Posterior cingulate gyrus (tissue), 11 donors: Measurements from ENCODE around the gene MROH2A.

Source experiments
- DNase-seq, 10 donors: peaks; one replicate each; pipeline versions ENCODE4 v3.0.0 to v3.0.0-alpha.2; 2020 to 2021; ENCODE audit warnings: mixed read lengths in 3 of 10
- intact Hi-C: fragments of 100-400 bp; cut with DNase I; formaldehyde crosslinking; loops from one replicate; pipeline ENCODE4 v1.15.1; 2023

Gene MROH2A

DNA sequence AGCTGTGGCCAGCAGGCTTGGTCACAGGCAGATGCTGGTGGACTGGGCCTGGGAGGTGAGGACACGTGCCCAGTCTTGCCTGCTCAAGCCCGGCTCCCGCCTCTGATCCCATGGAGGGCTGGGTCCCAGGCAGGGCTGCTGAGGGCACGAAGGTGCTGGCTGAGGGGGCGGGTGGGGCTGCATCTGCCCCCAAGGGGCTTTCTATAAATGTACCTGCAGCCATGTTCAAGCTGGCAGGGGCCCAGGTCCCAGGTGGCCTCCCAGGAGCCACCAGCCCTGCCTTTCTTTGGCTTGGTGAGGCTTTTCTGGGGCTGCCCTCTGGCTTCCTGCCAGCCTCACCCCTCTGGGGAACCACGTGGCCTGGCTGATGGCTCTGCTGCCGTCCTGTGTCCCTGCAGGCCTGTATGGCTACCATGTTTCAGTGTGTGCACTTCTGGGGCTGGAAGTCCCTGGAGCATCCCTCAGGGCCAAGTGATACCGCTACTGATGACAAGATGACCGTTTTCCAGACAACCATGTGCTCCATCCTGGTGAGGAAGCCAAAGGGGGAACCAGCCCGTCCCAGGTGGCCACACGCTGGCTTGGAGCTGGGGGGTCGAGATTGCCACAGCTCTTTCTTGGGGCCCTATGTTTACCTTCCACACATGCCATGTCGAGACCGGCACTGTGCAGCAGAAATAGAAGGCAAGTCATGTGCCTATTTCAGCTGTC lies 53.0 kb downstream of the MROH2A start:
- intact Hi-C loops, result no loop called here
- peak in 3 of 10 donors; percentile 11 to 77 (median 69) for DNase-seq

DNA sequence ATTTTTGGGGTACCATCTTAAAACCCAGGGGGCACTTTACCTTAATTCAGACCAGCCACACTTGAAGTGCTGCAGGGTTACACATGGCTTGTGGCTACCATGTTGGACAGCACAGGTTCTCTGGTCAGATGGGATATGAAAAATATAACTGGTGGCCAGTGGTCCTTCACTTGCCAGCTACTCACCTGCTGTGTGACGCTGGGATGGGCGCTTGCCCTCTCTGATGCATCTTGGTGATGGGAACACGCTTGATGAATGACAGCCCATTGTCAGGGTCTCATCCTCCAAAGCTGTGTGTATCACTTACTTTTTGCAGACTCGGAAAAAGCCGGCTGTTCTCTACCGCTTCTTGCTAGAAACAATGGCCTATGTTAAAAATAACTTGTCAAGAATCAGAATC lies 53.7 kb downstream of the MROH2A start:
- DNase-seq, result peak in 2 of 10 donors; percentile 46 to 59
- intact Hi-C loops, result no loop called here

DNA sequence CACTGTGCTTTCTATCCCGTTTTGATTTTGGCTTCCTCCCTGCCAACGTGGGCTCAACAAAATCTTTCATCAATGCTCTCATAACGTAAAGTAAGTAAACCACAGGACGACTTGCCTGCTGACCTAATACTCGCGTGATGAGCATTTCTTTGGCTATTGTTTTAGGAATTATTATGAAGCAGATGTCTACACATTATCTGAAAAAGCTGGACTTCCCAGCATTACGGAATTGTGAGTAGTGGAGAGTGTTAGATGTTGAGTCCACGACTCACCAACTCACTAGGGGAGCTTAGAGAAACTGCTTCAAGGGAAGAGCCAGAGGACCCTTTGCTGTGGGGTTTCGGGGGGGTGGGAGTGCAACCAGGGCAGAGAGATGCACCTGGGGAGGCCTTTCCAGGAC lies 54.3 kb downstream of the MROH2A start:
- intact Hi-C loops, result no loop called here
- peak in 1 of 10 donors; percentile 1 for DNase-seq

DNA sequence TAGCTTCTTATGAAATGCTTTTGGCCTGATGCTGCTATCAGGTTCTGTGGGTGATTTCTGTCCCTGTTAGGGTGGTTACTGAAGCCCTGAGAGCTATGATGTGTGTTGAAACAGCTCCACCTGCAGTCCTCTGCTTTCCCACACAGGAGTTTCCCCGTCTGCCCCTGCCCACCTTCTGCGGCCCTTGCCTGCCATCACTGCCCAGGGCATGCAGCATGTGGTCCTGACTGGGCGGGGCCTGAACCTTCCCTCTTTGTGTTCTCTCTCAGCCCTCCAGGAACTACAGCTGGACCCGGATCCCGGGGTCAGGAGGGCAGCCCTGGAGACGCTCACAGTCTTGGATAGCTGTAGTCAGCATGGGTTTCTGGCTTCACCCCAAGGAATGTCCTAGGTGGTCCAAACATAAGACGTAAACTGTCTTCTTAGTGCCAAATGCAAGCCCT lies 54.8 kb downstream of the MROH2A start:
- peak in 3 of 10 donors; percentile 11 to 77 (median 58) for DNase-seq
- intact Hi-C loops, result no loop called here

DNA sequence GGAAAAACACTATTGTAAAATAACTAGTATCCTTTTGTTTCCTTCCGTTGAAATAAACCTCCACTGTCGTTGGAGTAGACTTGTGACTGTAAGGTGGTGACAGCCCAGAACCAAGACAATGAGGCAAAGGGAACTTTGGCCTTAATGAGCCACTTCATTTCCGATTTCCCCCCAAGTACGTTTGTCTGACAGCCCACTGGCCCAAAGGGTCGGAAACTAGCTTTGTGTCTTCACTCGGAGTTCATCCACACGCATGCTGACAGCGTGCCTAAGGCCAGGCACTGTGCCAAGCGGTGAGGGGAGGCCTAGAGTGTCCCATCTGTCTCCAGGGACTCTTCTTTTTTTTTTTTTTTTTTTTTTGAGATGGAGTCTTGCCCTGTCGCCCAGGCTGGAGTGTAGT lies 55.2 kb downstream of the MROH2A start:
- peak in 3 of 10 donors; percentile 4 to 59 (median 24) for DNase-seq
- intact Hi-C loops, result no loop called here

DNA sequence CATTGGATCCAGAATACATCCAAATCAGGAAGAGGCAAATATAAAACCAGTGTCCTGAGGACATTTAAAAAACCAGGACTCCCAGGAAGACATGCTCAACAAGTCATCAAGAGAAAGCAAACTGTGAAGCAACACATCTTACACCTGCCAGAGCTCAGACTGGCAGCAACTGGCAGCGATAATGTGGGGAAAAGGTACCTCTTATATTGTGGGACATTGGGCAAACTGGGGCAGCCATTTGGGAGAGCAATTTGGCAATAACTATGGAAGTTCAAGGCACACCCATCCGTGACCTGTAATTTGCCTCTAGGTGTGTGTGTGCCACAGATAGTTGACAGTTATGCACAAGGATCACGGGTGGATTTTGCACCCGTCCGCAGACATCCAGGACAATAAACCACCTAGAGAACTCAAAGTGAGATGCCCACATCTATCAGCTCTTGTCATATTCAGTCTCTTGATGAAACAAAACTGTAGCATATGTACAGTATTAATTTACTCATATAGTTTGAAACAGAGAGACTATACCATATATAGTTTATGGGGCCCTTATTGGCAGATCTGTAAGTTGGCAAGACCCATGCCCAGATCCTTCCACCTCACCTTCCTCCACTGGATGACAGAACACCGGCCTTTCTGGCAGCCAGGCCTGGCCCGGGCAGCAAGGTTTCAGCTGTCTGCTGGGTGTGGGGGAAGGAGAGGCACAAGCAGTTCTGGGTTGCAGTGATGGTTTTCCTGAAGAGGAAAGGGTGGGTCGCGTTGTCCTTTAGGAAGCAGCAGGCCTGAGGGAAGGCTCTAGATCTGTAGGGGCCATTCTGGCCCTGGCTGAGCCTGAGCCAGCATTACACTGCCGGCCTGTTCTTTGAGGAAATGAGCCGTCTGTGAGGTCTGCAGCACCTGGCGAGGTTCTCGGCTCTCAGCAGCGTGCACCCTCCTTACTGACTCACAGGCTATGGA lies 57.4 kb downstream of the MROH2A start:
- peak in 2 of 10 donors; percentile 3 to 43 for DNase-seq
- intact Hi-C loops, result no loop called here

DNA sequence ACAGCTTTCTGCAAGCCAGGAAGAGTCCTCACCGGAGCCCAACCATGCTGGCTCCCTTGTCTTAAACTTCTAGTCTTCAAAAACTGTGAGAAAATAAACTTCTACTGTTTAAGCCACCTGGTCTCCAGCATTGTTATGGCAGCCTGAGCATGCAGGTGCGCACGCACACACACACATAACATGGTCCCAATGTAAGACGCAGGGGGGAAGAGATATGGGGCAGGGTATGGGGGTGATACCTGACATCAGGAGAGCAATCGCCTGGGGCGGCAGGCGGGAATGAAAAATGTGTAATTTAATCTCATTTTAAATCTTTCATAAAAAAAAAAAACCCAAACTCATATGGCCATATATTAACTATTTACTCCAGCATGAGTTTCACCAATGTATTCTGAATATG lies 58.2 kb downstream of the MROH2A start:
- intact Hi-C loops, result no loop called here
- DNase-seq, result peak in 1 of 10 donors; percentile 36

DNA sequence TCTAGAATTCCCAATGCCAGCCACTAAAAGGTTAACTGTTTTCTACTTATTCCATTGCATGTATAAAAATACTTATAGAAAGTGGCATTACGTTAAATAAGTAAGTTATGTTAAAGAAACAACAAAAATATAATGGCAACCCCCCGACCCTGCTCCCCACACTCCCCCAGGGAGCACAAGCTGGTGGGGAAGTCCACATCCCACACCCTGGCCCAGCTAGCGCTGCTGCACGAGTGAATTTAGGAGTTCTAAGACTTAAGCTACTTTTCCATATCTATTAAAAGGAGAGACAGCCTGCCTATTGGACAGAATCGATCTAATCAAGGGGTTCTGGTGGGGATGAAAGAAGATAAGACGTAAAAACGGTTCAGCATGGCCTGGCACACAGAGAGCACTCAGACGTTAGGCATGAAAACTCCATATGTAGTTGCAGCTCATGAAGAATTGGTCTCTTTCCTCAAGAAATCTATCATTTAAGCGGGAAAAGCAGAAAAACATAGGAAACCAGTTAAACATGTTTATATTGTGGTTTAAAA lies 59.6 kb downstream of the MROH2A start:
- DNase-seq, result peak in 2 of 10 donors; percentile 18 to 60
- intact Hi-C loops, result no loop called here

DNA sequence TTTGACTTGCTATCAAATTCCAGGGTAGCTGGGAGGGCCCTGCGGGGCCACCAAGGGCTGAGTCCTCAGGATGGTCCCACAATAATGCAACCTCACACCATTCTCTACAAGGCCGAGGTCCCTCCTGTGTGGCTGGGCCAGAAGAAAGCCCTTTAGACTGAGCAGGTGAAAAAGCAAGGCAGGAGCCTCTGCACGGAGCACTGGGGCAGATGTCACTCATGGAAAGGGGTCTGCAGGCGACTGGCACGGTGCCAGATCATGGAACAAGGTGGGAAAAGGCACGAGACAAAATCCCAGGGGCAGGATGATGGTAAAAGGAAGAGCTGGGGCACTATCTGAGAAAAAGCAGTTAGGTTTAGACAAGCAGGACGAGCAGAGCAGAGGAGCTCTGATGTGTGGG lies 60.1 kb downstream of the MROH2A start:
- peak in 1 of 10 donors; percentile 43 for DNase-seq
- intact Hi-C loops, result no loop called here

DNA sequence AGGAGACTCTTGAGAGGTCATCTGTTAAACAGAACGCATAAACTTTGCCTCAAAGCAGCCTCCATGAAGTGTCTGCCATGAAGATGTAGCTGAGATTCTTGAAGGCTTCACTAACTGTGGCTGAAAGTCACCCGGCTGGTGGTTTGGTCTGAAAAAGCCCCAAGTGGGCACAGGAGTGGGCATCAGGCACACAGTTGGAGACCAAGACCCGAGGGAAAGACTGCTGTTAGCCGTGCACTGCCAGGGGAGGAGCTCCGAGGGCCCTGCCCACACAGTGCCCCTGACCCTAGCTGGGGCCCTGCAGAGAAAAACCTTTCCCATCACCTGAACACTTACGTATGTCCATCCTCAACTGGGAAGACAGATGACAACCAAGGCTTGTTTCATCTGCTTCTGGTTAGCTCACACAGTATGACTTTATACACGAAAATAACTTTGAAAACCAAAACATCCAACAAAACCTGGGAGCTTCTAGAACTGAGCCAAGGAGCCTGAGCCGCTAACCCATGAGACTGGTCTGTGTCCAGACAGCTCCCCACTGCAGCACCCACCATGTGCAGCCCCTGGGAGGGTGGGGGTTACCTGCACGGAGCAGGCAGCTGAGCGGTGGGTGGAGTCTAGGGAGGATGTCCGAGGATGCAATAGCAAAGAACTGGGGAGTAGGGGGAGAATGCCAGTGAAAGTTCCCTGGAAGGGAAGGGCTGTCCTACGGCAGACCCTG lies 60.8 kb downstream of the MROH2A start:
- intact Hi-C loops, result no loop called here
- peak in 1 of 10 donors; percentile 46 for DNase-seq

DNA sequence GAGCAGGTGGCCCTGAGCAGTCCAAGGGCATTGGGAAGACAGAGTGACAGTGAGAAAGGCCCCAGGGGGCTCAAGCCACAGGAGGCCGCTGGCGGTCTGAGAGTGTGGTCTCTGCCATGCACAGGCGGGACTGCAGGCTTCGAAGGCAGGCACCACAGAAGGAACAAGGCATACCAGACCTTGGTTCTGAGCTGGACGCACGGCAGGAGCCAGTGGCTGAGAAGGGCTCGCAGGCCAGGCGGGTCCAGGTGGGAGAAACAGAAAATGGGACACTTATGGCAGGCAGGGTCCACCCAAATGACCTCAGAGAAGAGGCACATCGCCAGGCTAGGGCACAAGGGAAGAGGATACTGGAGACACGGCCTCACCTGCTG lies 61.3 kb downstream of the MROH2A start:
- intact Hi-C loops, result no loop called here
- peak in 1 of 10 donors; percentile 66 for DNase-seq

DNA sequence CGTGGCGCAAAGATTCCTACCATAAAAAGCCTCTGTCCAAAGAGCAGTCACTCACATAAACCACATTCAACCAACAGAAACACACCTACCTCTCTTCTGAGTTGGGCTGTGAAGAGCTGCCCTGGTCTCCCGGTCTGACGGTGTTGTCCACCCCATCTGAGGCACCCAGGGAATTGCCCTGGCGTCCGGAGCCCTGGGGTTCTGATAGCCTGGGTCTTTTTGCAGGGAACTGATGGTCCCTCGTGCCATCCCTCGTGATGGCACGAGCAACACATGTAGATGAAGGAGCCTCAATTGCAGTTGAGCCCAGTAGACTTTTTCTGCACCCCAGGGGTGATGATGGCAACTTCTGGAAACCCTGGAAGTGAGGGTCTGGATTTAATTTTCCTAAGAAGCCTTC lies 62.4 kb downstream of the MROH2A start:
- intact Hi-C loops, result no loop called here
- DNase-seq, result no peak

DNA sequence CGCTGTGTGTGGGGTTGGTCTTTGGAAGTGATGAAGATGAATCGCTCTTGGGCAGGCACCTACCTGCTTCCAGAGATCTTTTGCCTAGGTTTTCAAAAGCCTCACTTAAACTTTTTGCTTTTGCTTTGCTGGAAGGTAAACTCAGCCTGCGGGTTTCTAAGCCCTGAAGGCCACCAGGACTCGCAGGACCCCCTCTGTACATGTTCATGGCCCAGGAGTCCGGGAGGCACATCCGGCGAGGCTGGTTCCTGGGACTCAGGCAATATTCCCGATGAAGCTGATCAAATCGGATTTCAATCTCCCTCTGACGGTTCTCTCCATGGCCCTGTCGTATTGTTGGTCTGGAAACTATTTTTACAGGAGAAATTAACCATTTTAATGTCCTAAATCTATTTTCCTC lies 63.1 kb downstream of the MROH2A start:
- intact Hi-C loops, result no loop called here
- no peak for DNase-seq

DNA sequence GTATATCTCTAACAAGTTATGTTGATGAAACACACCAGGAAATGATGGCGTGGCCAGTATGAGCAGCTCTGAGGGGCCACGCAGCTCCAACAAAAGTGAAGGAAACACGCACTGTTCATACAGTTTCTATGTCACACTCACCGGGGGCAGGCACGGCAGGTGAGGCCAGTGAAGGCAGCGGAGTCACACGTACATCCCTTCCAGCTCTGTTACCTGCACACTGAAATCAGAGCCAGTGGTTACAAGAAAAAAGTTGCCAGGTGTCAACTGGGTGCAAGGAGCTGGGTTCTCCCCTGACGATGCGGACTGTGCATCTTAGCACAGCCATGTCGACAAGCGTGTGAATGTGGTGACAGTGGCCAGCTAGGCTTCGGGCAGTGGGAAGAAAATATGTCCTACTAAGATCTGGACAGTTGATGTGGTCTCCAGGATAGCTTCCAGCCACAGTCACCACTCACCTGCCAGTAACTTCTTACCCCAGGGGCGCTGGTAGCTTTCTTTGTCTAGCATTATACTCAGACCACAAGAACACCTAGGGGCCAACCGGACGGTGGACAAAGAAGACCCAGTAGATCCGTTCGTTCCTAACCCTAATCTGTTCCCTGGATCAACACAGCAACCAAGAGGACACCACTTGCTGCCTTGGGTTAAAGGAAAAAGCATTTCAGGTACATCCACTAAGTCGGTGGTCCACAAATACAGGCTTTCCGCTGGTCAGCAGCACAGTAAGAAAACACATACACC lies 66.1 kb downstream of the MROH2A start:
- DNase-seq, result no peak

DNA sequence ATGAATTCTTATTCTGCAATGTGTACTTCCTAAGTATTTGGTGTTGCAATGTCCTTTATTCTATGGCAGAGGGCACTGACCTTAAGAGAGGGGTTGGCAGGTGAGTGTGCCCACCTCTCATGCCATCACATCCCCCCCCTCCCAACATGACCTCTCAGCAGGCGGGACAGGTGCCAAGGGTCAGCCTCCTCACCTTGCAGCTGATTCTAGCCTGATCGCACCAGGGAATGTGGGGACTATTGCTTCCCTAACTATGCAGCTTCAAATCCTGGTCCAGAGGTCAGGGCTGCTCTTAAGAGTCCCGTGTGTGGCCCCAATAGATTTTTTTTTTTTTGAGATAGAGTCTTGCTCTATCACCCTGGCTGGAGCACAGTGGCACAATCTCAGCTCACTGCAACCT lies 66.7 kb downstream of the MROH2A start:
- intact Hi-C loops, result no loop called here
- DNase-seq, result no peak

More for the DNA sequence above, 66.1 kb downstream of the MROH2A start:
- intact Hi-C loops, result no loop called here

DNA sequence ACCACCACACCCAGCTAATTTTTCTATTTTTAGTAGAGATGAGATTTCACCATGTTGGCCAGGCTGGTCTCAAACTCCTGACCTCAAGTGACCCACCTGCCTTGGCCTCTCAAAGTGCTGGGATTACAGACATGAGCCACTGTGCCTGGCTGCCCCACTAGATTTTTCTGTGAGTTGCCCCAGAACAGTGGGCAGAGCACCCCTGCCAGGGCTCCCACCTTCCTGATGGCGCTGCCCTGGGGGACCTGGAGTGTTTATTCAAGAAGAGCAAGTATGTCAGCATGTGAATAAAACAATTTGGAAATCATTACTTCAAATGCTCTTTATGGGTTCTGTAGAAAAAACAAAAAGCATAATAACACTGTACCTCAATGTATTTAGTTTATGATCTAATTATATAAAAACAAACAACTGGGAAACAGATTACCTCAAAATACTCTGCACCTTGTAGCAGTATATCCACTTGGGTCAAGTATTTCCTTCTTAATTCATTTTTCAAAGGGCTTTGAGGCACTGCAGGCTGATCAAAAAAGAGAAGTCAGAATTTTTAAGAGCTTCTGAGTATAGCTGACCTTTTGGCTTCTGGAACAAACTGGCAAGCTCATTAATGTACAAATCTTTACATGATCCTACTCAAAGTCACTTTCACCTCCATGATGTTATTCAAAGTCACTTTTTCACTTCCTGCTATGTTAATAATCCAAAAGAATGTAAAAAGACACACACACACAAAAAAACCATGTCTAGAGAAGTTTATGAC lies 67.4 kb downstream of the MROH2A start:
- intact Hi-C loops, result no loop called here
- DNase-seq, result no peak

DNA sequence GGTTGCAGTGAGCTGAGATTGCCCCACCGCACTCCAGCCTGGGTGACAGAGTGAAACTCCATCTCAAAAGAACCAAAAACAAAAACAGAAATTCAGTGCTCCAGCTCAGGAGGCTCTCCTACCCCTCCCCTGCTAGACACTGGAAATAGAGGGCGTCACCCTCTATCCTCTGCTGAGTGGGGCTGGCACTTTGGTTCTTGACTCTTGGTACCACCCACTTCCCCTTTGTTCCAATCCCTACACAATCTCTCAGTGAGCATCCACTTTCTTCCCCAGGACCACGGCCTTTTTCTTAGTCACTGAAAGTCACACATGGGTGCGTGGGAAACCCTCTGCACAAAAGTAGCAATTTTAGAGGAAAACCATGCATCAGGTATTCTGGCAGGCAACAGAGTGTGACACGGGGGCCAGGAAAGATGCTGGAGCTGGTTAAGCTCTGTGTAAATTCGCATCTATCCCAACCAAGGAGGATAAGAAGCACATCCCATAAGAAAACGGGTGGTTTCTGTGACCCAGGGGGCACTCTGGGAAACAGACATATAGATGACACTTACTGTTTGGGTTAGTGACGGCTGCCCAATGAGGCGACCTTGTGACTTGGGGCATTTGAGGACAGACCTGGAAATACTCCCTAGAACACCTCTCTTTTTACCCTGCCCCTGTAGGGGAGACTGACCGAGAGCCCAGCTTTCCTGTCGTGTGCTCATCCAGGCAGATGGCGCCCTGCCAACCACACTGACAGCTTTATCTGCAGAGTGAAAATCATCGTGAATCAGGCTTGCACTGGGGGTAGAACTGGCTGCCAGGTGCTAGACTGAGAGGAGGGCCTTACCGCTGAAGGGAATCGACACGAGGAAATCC lies 68.5 kb downstream of the MROH2A start:
- intact Hi-C loops, result no loop called here
- DNase-seq, result no peak

DNA sequence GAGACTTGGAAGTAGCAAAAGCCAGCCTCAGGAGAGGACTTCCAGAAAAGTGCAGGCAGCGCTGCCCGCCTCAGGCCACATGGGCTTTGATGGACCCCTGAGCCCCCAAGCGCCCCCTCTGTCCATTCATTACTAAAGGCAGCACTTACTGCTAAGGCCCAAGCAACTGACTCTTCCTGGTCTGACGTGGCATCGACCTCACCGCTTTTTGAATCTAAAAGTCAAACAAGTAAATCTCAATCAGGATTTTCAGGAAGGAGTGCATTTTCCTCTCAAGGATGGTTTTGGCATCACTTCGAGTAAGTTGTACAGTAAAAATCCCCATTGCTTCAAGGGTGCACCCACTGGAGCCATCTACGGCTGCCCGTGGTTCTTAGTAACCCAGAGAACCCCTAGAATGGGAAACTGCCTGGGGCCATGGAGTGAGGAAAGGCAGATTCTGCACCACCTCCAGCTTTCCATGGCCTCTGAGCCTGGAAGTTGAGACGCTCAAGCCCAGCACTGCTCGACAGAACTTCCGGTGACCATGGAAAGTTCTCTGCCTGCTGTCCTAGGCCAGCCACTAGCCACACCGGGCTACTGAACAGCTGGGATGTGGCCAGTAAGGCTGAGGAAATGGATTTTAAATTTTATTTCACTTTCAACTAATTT lies 69.2 kb downstream of the MROH2A start:
- no peak for DNase-seq
- intact Hi-C loops, result no loop called here
